ENCODE results near the gene B4GALT1.
A peak's percentile ranks its signal among the peaks of the same experiment; 100 is the strongest.

The B4GALT1 gene

DNA sequence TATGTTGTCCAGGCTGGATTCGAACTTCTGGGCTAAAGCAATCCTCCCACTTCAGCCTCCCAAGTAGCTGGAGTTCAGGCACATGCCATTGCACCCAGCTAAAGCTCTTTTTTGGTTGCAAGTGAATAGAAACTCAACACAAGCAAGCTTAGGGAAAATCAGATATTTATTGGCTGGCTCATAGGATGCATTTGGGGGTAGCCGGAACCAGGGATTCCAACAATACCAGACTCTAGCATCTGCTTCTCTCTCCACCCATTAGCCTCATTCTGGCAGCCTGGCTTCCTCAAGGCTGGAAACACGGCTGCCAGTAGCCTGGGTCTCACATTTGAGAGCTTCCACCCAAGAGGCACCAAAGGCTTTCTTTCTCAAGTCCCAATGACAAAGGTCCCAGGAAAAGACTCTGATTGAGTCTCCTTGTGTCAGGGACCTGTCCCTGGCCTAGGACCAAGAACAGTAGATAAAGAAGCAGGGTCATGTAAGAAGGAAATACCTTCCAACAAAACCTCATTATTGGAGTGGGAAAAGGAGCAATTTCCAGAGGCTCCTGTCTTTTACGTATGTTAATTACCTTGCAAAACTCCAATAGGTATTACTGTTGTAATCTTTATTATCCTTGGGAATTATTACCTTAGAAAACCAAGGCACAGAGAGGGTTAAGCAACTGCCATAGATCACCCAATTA, 23.0 kb upstream of the B4GALT1 start:
- no peak for DNase-seq
- no peak for TF ChIP-seq POLR2A (IDR thresholded peaks at IDR 0.05; ENCODE audit: low read length)
- TF ChIP-seq GATA1 (IDR thresholded peaks at IDR 0.05; ENCODE audit: low read depth, low read length): no peak

GRCh38 chr9:33189331-33189791, 22.2 kb upstream of the B4GALT1 start:
- no peak for DNase-seq

GRCh38 chr9:33188711-33189110, 21.6 kb upstream of the B4GALT1 start:
- TF ChIP-seq GATA1 (IDR thresholded peaks at IDR 0.05; ENCODE audit: low read depth, low read length): no peak
- no peak for TF ChIP-seq POLR2A (IDR thresholded peaks at IDR 0.05; ENCODE audit: low read length)
- DNase-seq: no peak

More at GRCh38 chr9:33189331-33189791, 22.2 kb upstream of the B4GALT1 start:
- TF ChIP-seq POLR2A (IDR thresholded peaks at IDR 0.05; ENCODE audit: low read length) (no peak), GATA1 (IDR thresholded peaks at IDR 0.05; ENCODE audit: low read depth, low read length) (no peak)

GRCh38 chr9:33187519-33188218, 20.5 kb upstream of the B4GALT1 start:
- DNase-seq: no peak
- TF ChIP-seq POLR2A (IDR thresholded peaks at IDR 0.05; ENCODE audit: low read length): no peak
- no peak for TF ChIP-seq GATA1 (IDR thresholded peaks at IDR 0.05; ENCODE audit: low read depth, low read length)

GRCh38 chr9:33186457-33187168, 19.5 kb upstream of the B4GALT1 start:
- no peak for TF ChIP-seq GATA1 (IDR thresholded peaks at IDR 0.05; ENCODE audit: low read depth, low read length)
- TF ChIP-seq POLR2A (IDR thresholded peaks at IDR 0.05; ENCODE audit: low read length): no peak
- DNase-seq: no peak

- DNase-seq: no peak
- no peak for TF ChIP-seq GATA1 (IDR thresholded peaks at IDR 0.05; ENCODE audit: low read depth, low read length)
Observed at GRCh38 chr9:33185858-33186257, 18.7 kb upstream of the B4GALT1 start.

DNA sequence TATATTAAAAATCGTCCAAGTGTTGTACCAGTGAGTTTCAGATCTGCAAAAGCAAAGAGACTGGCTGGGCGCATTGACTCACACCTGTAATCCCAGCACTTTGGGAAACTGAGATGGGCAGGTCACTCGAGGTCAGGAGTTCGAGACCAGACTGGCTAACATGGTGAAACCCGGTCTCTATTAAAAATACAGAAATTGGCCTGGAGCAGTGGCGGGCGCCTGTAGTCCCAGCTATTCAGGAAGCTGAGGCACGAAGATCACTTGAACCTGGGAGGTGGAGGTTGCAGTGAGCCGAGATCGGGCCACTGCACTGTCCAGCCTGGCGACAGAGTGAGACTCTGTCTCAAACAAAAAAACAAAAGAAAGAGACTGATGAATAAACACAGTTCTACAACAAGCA, 18.3 kb upstream of the B4GALT1 start:
- TF ChIP-seq GATA1 (IDR thresholded peaks at IDR 0.05; ENCODE audit: low read depth, low read length) (no peak), POLR2A (IDR thresholded peaks at IDR 0.05; ENCODE audit: low read length) (no peak)
- no peak for DNase-seq

DNA sequence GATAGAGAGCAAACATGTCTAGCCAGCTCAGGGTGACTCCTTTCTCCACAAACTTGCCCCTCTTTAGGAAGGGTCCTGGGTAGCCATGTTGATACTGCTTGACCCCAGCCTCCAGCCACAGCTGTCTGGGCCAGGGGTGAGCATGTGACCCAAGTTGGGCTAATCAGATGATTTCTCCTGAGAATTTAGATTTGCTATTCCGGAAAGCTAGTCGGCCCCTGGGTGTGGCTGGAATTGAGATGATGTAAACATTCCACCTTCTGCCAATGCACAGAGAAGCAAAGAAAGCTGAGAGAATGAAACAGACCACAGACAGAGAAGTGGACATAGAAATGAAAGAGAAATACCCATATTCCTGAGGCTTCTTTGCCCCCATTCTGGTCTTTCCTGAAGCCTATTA, 17.8 kb upstream of the B4GALT1 start:
- TF ChIP-seq POLR2A (IDR thresholded peaks at IDR 0.05; ENCODE audit: low read length) (no peak), GATA1 (IDR thresholded peaks at IDR 0.05; ENCODE audit: low read depth, low read length) (no peak)
- DNase-seq: peak in 1 of 2 experiments; percentile 13

- no peak for TF ChIP-seq POLR2A (IDR thresholded peaks at IDR 0.05; ENCODE audit: low read length)
- no peak for TF ChIP-seq GATA1 (IDR thresholded peaks at IDR 0.05; ENCODE audit: low read depth, low read length)
- no peak for DNase-seq
Observed at GRCh38 chr9:33182519-33182918, 15.4 kb upstream of the B4GALT1 start.

DNA sequence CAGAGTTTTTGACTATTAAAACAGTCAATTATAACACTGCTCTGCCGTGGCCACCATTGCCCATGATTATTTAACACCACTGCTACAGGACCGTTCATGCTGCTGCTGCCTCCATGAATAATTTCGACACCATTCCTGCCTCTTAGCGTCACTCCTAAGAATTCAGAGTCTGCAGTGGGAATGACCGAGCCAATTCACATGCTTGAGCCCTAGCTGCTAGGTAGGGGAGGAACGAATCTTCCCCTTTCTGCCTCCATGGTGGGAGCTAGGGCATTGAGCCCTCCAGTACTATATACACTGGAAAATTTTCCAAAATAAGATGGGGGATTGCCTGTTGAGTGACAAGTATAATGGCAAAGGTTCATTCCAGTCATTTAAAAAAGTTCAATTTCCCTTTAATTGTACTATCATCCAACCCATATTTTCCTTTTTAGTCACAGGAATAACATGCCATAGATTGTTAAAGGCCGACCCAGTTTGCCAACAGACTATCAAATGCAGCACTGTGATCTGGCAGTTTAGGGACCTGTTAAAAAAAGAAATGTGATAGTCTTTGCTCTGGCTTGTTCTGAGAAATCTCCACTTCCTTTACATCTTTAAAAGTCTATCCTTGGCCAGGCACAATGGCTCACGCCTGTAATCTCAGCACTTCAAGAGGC, 13.5 kb upstream of the B4GALT1 start:
- DNase-seq: no peak
- TF ChIP-seq POLR2A (IDR thresholded peaks at IDR 0.05; ENCODE audit: low read length) (no peak), GATA1 (IDR thresholded peaks at IDR 0.05; ENCODE audit: low read depth, low read length) (no peak)

DNA sequence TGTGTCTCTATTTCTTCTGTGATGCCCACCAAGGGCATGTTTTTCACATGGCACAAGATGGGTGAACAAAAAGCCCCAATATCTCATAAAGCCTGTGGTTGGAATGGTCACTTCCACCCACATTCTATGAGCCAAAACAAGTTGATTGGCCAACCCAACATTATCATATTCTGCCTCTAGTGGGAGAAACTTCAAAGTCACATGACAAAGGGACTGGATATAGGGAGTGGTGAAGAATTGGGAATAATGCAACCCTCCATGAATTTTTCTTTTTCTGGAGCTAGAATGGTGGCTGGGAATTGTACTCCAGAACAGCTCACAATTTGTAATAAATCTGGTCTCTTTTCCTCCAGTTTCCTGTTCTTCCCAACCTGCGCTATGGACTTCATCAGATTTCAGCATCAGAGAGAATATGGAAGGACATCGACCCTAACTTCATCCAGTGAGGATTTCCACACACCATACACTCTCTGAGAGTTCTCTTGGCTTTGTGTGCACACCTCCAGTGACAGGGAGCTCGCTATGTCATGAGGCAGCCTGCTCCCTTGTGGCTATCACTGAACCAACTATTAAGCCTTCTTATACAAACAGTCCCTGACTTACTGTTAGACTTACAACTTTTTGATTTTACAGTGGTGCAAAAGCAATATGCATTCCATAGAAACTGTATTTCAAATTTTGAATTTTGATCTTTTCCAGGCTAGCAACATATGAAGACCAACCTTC, 12.0 kb upstream of the B4GALT1 start:
- peak in 1 of 2 experiments; percentile 16 for DNase-seq
- TF ChIP-seq GATA1 (IDR thresholded peaks at IDR 0.05; ENCODE audit: low read depth, low read length) (no peak), POLR2A (IDR thresholded peaks at IDR 0.05; ENCODE audit: low read length) (no peak)

GRCh38 chr9:33177639-33178038, 10.5 kb upstream of the B4GALT1 start:
- TF ChIP-seq GATA1 (IDR thresholded peaks at IDR 0.05; ENCODE audit: low read depth, low read length) (no peak), POLR2A (IDR thresholded peaks at IDR 0.05; ENCODE audit: low read length) (no peak)
- no peak for DNase-seq

GRCh38 chr9:33177086-33177485, 9.9 kb upstream of the B4GALT1 start:
- TF ChIP-seq POLR2A (IDR thresholded peaks at IDR 0.05; ENCODE audit: low read length): no peak
- TF ChIP-seq GATA1 (IDR thresholded peaks at IDR 0.05; ENCODE audit: low read depth, low read length): no peak
- no peak for DNase-seq
